Upper lobe of right lung (tissue), 1 donor: Measurements from ENCODE around the gene TBCD. TPM values are rescaled to one million over a fixed set of nuclear protein-coding genes. Genes with fewer than 3 reads are reported as not detected.

Experiments used
- ATAC-seq: fragments of 200-7000 bp; cut with Tn5 transposase; one replicate; pipeline ENCODE4 v1.9.1; 2020; ENCODE audit warnings: mild to moderate bottlenecking, moderate library complexity
- DNase-seq: peaks from one replicate; pipeline ENCODE4 v3.0.0-alpha.2; 2020
- H3K27ac ChIP-seq: fragments of 200-600 bp; one replicate; pipeline ENCODE4 v1.8.0; 2022
- H3K27me3 ChIP-seq: fragments of 200-600 bp; one replicate; pipeline ENCODE4 v1.8.0; 2022; ENCODE audit warnings: mild to moderate bottlenecking
- H3K36me3 ChIP-seq: fragments of 200-600 bp; one replicate; pipeline ENCODE4 v1.8.0; 2022
- H3K4me1 ChIP-seq: fragments of 200-600 bp; one replicate; pipeline ENCODE4 v1.8.0; 2022
- H3K4me3 ChIP-seq: fragments of 200-600 bp; one replicate; pipeline ENCODE4 v1.8.0; 2022; ENCODE audit warnings: mild to moderate bottlenecking
- H3K9me3 ChIP-seq: fragments of 200-600 bp; one replicate; pipeline ENCODE4 v1.8.0; 2022
- intact Hi-C: fragments of 100-400 bp; cut with DNase I; formaldehyde crosslinking; loops from one replicate; pipeline ENCODE4 v1.11.0; 2022
- total RNA-seq: library from RNA; stranded (reverse); fragmentation: NEBNext Ultra II Directional; extraction: Animal tissue kit (Norgen Biotek cat#: 25700); gene quantifications from one replicate; pipeline ENCODE4 v1.2.1, GENCODE V29; 2021
- TF ChIP-seq, protein P1 (sequence below): fragments of 200-600 bp; IDR thresholded peaks from one replicate; pipeline ENCODE4 v1.8.0; 2022; ENCODE audit warnings: antibody characterized with exemption
- donor health status: DM: no; HTN: yes; CAD: no; lungs with severe emphysema.

TBCD gene
- total RNA-seq, 1 donor from 2014 or later, result 84.5 TPM

DNA sequence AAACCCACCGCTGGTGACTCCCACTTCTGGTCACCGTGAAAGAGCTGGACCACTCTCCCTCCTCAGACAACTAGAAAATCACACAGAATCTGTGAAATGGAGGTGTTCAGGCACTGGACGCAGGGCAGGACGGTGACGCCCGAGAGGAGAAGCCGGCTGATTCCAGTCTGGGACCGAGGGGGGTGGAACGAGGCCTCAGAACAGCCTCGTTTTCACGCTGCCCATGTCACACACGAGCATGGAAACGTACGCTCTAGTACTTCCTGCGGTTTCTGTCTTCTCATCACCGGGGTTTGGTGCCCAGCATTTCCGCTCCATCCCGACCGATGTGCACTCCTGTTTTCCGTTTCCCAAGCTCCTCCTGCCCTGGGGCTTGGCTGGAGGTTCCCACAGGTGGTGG, 225.7 kb downstream of the TBCD start:
- intact Hi-C loops, result no loop called here
- Histone ChIP-seq H3K4me3 (no peak overlapping the region), H3K36me3 (no peaks in the 10 kb centered on the region), H3K27me3 (no peaks in the 10 kb centered on the region), H3K27ac (no peak overlapping the region), H3K4me1 (no peaks in the 10 kb centered on the region), H3K9me3 (no peaks in the 10 kb centered on the region)
- TF ChIP-seq, protein P1, sequence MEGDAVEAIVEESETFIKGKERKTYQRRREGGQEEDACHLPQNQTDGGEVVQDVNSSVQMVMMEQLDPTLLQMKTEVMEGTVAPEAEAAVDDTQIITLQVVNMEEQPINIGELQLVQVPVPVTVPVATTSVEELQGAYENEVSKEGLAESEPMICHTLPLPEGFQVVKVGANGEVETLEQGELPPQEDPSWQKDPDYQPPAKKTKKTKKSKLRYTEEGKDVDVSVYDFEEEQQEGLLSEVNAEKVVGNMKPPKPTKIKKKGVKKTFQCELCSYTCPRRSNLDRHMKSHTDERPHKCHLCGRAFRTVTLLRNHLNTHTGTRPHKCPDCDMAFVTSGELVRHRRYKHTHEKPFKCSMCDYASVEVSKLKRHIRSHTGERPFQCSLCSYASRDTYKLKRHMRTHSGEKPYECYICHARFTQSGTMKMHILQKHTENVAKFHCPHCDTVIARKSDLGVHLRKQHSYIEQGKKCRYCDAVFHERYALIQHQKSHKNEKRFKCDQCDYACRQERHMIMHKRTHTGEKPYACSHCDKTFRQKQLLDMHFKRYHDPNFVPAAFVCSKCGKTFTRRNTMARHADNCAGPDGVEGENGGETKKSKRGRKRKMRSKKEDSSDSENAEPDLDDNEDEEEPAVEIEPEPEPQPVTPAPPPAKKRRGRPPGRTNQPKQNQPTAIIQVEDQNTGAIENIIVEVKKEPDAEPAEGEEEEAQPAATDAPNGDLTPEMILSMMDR, result no peak
- peak; percentile 60 for DNase-seq
- ATAC-seq, result no peak

DNA sequence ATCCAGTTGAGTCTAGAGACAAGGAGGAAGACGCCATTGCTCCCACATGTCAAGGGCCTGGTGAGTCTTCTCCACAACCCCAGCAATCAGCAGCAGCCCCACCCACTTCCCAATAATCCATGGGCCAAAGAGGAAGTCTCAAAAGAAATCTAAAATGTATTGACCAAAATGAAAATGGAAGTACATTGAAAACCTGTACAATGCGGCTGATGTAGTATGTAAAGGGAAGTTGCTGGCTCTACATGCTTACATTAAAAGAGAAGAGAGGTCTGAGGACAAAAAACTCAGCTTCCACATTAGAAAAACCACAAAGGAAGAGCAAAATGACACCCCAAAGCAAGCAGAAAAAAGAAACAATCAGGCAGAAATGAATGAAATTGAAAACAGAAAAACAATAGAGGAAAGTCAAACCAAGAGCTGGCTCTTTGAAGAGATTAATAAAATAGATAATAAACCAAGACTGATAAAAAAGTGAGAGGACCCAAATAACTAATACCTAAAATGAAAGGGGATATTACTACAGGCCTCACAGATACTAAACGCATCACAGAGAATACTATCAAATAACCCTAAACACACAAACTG, 227.0 kb downstream of the TBCD start:
- no peaks in the 10 kb centered on the region for H3K4me1 ChIP-seq
- H3K27me3 ChIP-seq, result no peaks in the 10 kb centered on the region
- ATAC-seq, result peak; percentile 86
- no peaks in the 10 kb centered on the region for H3K9me3 ChIP-seq
- intact Hi-C loops, result no loop called here
- no peaks in the 10 kb centered on the region for H3K36me3 ChIP-seq
- TF ChIP-seq, protein P1, result no peak
- peak; percentile 67 for DNase-seq
- peak overlapping the region; percentile 15 for H3K27ac ChIP-seq
- H3K4me3 ChIP-seq, result no peak overlapping the region

DNA sequence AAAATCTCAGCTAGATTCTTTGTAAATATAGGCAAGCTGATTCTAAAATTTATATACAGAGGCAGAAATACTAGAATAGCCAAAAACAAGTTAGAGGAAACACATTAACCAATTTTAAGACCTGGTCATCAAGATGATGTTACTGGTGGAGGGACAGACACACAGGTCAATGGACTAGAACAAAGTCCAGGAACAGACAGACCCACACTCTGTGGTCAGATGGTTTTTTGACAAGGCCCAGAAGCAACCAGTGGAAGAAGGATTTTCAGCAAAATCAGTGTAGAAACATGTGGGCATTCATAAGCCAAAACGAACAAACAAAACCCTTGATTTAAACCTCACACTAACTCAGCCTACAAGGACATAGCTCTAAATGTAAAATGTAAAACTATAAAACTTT, 227.9 kb downstream of the TBCD start:
- H3K27ac ChIP-seq, result no peak overlapping the region
- DNase-seq (no peak), ATAC-seq (no peak)

DNA sequence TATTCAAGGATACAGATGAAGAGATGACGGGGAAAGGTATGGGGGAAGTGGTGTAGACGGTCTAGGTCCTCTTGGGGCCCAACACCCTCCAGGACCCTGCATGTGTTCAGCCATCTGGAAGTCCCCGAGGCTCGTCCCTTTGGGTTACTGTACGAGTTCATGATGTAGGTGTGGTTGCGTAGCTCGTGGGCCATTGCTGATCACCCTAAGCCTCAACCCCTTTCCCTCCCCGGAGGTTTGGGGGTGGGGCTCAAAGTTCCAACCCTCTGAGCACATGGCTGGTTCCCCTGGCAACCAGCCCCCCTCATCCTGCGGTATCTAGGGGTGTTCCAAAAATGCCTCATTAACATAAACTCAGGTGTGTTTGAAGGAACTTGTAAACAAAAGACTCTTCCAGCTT, 228.8 kb downstream of the TBCD start:
- Histone ChIP-seq H3K9me3 (no peaks in the 10 kb centered on the region), H3K27me3 (no peaks in the 10 kb centered on the region), H3K4me1 (no peaks in the 10 kb centered on the region), H3K36me3 (no peaks in the 10 kb centered on the region), H3K4me3 (no peak overlapping the region), H3K27ac (no peak overlapping the region)
- DNase-seq (peak; percentile 54), ATAC-seq (no peak)
- TF ChIP-seq, protein P1, result no peak
- intact Hi-C loops, result no loop called here

More for the DNA sequence above, 227.9 kb downstream of the TBCD start:
- H3K4me3 ChIP-seq, result no peak overlapping the region
- H3K4me1 ChIP-seq, result no peaks in the 10 kb centered on the region
- intact Hi-C loops, result no loop called here
- H3K9me3 ChIP-seq, result no peaks in the 10 kb centered on the region
- TF ChIP-seq, protein P1, result no peak
- no peaks in the 10 kb centered on the region for H3K36me3 ChIP-seq
- no peaks in the 10 kb centered on the region for H3K27me3 ChIP-seq

DNA sequence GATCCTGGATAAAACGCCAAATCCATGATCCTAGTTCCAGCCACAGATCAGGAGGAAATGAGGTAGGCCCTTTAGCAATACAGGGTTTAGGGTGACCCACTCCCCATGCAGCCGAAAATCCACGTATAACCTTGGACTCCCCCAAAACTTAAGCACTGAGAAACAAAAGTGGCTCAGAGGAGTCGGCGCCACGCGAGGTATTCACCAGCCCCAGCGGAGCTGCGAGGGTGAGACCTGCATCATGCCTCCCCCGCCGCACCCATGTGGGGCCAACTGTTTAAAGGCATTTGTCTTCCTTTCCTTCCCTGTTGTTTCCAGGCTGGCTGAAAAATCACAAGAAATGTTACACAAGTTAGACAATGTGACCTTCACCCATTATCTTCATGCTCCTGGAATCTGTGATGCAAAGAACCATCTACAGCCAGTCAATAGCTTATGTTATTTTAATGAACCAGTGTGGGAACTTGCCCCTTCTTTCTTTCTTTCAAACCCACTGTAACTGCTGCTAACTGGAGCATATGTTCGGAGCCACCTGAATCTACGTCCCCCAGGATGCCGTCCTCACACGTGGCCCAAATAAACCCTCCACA, 229.4 kb downstream of the TBCD start:
- ATAC-seq (no peak), DNase-seq (peak; percentile 32)
- Histone ChIP-seq H3K9me3 (no peaks in the 10 kb centered on the region), H3K36me3 (no peaks in the 10 kb centered on the region), H3K27ac (no peak overlapping the region), H3K27me3 (no peaks in the 10 kb centered on the region), H3K4me1 (no peaks in the 10 kb centered on the region), H3K4me3 (no peak overlapping the region)
- TF ChIP-seq, protein P1, result no peak
- intact Hi-C loops, result no loop called here
